ENCODE measurements around the gene CDX2. TPM values are rescaled to one million over a fixed set of nuclear protein-coding genes. Genes with fewer than 3 reads are reported as not detected.

Gene CDX2
- total and polyA plus RNA-seq, 9 of the 15 experiments (the other 6 are each of a cell fraction or from before 2014, with no cell fraction given) = 0.04 TPM; not detected in 8

DNA sequence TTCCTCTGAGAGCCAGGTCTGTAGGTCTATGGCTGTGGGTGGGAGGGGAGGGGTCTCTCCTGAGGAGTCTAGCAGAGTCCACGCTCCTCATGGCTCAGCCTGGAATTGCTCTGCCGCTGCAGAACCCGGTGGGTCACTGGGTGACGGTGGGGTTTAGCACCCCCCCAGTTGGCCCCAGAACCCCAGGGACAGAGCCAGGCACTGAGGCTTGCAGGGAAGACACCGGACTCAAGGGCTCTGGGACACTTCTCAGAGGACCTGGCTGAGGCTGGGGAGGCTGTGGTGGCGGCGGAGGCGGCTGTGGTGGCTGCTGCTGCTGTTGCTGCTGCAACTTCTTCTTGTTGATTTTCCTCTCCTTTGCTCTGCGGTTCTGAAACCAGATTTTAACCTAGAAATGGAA is 6.1 kb downstream of the CDX2 start:
- Histone ChIP-seq H3K4me2 (ENCODE audit: insufficient read depth, low read length) (no peak overlapping the region), H3K36me3 (ENCODE audit: control insufficient read depth, insufficient read depth, low read length) (no peaks in the 10 kb centered on the region), H3K9me1 (ENCODE audit: control insufficient read depth, insufficient read depth, low read length) (no peaks in the 10 kb centered on the region), H3K9ac (ENCODE audit: insufficient read depth in 1 of 2, low read depth in 2 of 2, low read length in 2 of 2) (no peak overlapping the region), H3K4me3 (no peak overlapping the region), H3K9me3 (replicated peaks; ENCODE audit: control insufficient read depth, insufficient read depth, low read depth, low read length) (no peaks in the 10 kb centered on the region), H4K20me1 (replicated peaks; ENCODE audit: control insufficient read depth, insufficient read depth, low read length) (no peaks in the 10 kb centered on the region; the same call in 1 of the 2 replicates), H3K27ac (ENCODE audit: extremely low read depth, low read depth, low read length) (no peak overlapping the region), H2AFZ (ENCODE audit: low read depth, low read length) (no peak overlapping the region), H3K27me3 (ENCODE audit: control insufficient read depth in 2 of 2, insufficient read depth in 2 of 2, low read length in 2 of 2) (peaks cover 13 to 55% of the 10 kb centered on the region in 2 experiments; a peak in 4 of 5 replicates), H3K79me2 (ENCODE audit: control insufficient read depth, insufficient read depth, low read length) (no peaks in the 10 kb centered on the region), H3K4me1 (replicated peaks in 1 of 2; ENCODE audit: control insufficient read depth in 2 of 2, insufficient read depth in 2 of 2, low read length in 2 of 2) (peaks cover 0 to 13% of the 10 kb centered on the region in 2 experiments; a peak in 2 of 5 replicates)
- DNase-seq (ENCODE audit: extremely low read depth in 1 of 4, low spot score in 3 of 4) (no peak), FAIRE-seq (no peak), ATAC-seq (no peak)
- BruUV-seq (replicated peaks) = no TSS peak
- intact Hi-C loops (cut with micrococcal nuclease) = no loop called here
- 0% methylated on average over 2 of the region's 9 CpGs for WGBS (ENCODE audit: insufficient coverage, low coverage, missing lambda C conversion rate)
- in situ Hi-C loops (cut with MboI) = loop anchor here (25.0 kb wide), 1 partner anchor 451 kb away; no protein-coding TSS in a partner anchor
- POLR2A ChIA-PET = interaction anchor here (0.7 to 1.0 kb wide), 2 partner anchors 15 to 424 kb away, joined by 3 read pairs; no protein-coding TSS in a partner anchor
- CTCF ChIA-PET (ENCODE audit: low intra/inter-chr PET ratio) = no interaction called here
- TF ChIP-seq, protein P1, sequence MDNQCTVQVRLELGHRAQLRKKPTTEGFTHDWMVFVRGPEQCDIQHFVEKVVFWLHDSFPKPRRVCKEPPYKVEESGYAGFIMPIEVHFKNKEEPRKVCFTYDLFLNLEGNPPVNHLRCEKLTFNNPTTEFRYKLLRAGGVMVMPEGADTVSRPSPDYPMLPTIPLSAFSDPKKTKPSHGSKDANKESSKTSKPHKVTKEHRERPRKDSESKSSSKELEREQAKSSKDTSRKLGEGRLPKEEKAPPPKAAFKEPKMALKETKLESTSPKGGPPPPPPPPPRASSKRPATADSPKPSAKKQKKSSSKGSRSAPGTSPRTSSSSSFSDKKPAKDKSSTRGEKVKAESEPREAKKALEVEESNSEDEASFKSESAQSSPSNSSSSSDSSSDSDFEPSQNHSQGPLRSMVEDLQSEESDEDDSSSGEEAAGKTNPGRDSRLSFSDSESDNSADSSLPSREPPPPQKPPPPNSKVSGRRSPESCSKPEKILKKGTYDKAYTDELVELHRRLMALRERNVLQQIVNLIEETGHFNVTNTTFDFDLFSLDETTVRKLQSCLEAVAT (IDR thresholded peaks at IDR 0.05) = no peak
- TF ChIP-seq CBFB (CRISPR knock-in tag; IDR thresholded peaks at IDR 0.05) (no peak), GTF3C2 (IDR thresholded peaks at IDR 0.05; ENCODE audit: borderline replicate concordance, extremely low read depth, insufficient read length) (no peak)

Measured in K562 (cell line).